ENCODE data around the gene OR7C1.

DNA sequence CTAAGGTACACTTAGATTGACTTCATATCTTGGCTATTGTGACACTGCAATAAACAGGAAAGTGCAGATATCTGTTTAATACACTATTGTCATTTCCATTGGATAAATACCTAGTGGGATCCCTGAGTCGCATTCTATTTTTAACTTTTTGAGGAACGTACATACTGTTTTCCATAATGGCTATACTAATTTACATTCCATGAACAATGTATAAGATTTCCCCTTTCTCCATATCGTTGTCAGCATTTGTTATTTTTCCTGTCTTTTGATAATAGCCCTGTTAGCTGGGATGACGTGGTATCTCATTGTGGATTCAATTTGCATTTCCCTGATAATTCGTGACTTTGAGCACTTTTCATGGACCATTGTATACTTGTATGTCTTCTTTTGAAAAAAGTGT lies 33.5 kb upstream of the OR7C1 start:
- TF ChIP-seq, protein P1, sequence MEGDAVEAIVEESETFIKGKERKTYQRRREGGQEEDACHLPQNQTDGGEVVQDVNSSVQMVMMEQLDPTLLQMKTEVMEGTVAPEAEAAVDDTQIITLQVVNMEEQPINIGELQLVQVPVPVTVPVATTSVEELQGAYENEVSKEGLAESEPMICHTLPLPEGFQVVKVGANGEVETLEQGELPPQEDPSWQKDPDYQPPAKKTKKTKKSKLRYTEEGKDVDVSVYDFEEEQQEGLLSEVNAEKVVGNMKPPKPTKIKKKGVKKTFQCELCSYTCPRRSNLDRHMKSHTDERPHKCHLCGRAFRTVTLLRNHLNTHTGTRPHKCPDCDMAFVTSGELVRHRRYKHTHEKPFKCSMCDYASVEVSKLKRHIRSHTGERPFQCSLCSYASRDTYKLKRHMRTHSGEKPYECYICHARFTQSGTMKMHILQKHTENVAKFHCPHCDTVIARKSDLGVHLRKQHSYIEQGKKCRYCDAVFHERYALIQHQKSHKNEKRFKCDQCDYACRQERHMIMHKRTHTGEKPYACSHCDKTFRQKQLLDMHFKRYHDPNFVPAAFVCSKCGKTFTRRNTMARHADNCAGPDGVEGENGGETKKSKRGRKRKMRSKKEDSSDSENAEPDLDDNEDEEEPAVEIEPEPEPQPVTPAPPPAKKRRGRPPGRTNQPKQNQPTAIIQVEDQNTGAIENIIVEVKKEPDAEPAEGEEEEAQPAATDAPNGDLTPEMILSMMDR (IDR thresholded peaks at IDR 0.05), result no peak
- no peak for TF ChIP-seq POLR2A (IDR thresholded peaks at IDR 0.05)

All from Peyer's patch (tissue), 4 donors.